ENCODE measurements around the gene ABCF2.

ABCF2 gene

DNA sequence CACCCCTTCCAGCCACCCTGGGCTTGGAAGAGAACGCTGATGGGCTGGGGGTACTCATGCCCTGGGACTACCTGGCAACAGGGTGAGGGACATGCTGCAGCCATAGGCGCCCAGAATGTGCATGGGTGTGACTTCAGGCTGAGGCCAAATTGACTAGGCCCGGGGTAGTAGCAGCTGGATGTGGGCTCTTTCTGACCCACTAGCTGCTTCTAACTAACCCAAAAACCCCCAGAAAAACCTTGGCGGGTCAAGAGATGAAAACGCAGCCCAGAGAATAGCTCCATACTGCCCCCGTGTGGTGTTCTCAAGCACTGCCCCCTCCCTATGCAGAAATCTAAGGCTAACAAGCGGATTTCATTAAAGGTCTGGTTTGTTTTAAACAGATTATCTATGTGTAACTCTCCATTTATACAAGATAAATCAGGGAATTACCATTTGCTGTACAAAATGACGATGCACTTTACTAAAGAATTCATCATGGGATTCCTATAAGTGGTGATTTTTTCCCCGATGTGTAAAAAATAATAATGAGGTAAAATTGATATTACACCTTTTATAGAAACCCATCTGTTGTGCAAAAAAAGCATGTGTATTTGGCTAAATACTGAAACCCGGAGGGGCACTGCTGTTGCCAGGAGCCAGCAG, 17.3 kb upstream of the ABCF2 start:
- Histone ChIP-seq H3K27ac (ENCODE audit: low read depth, low read length) (no peak overlapping the region), H3K23ac (ENCODE audit: low read length) (no peak overlapping the region), H3K4me1 (ENCODE audit: control insufficient read depth, low read depth, low read length) (peaks cover 12% of the 10 kb centered on the region), H3K79me1 (ENCODE audit: low read length) (no peaks in the 10 kb centered on the region), H3K27me3 (ENCODE audit: insufficient read depth, low read length, poor library complexity) (peaks cover 2% of the 10 kb centered on the region), H3K9ac (ENCODE audit: low read length) (no peak overlapping the region), H2AK5ac (ENCODE audit: low read length) (no peak overlapping the region), H3K4ac (ENCODE audit: low read depth, low read length) (no peak overlapping the region), H4K5ac (ENCODE audit: low read length) (no peak overlapping the region), H3K18ac (ENCODE audit: low read length) (no peak overlapping the region), H3K56ac (ENCODE audit: low read length) (no peak overlapping the region), H3K4me2 (ENCODE audit: low read length) (no peak overlapping the region), H2BK15ac (replicated peaks; ENCODE audit: low read depth) (no peak overlapping the region), H3K36me3 (ENCODE audit: control insufficient read depth, insufficient read depth, low read length) (peaks cover 1% of the 10 kb centered on the region), H2BK5ac (ENCODE audit: low read length) (no peak overlapping the region), H3K79me2 (ENCODE audit: control insufficient read depth, insufficient read depth, low read length) (no peaks in the 10 kb centered on the region), H2BK120ac (ENCODE audit: low read depth, low read length) (no peak overlapping the region), H3K4me3 (ENCODE audit: low read length) (no peak overlapping the region), H4K8ac (ENCODE audit: low read depth, low read length) (no peak overlapping the region)
- peak; percentile 60 for DNase-seq
- no CpG with 5 or more reads among the region's 10 CpGs for WGBS (ENCODE audit: extremely low coverage, insufficient coverage, low lambda C conversion rate)

DNA sequence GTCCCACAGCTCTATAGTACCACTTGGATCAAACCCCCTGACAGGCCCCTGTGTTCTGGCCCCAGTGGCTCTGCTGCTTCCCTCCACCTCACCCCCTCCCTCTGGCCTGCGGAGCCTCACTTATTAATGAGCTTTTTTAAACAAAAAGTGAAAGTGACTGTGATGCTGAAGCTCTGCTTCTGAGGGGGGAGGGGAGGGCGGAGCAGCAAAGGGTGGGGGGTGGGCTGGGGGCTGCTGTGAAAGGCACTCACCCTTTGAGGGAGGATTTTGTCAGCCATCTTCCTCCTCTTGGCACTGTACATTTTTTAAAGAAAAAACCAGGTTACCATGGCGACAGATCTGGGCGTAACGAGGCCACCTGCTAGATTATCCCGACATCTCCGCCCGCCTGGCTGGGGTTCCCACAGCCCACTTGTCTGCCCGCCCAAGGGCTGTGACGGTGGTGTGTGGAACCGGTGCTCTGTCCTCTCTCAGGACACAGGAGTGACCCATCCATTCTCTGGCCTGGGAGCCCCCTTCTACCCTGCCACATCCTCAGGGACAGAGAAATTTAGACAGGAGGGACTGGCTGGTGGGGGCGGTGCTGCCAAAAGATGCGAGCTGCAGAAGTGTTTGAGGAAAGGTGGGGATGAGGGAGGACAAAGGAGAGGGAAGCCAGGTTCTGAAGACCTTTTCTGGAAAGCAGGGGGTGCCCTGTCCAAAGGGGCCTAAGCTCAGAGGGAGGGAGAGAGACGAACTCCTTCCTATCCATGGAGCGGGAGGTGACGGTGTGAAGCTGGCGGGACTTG, 16.6 kb upstream of the ABCF2 start:
- Histone ChIP-seq H2BK15ac (replicated peaks; ENCODE audit: low read depth) (no peak overlapping the region), H3K4ac (ENCODE audit: low read depth, low read length) (no peak overlapping the region), H4K8ac (ENCODE audit: low read depth, low read length) (no peak overlapping the region), H3K9ac (ENCODE audit: low read length) (no peak overlapping the region), H2BK5ac (ENCODE audit: low read length) (no peak overlapping the region), H3K23ac (ENCODE audit: low read length) (no peak overlapping the region), H4K5ac (ENCODE audit: low read length) (no peak overlapping the region), H3K27ac (ENCODE audit: low read depth, low read length) (no peak overlapping the region), H2AK5ac (ENCODE audit: low read length) (no peak overlapping the region), H3K4me3 (ENCODE audit: low read length) (no peak overlapping the region), H3K27me3 (ENCODE audit: insufficient read depth, low read length, poor library complexity) (peaks cover 2% of the 10 kb centered on the region), H3K79me1 (ENCODE audit: low read length) (no peaks in the 10 kb centered on the region), H2BK120ac (ENCODE audit: low read depth, low read length) (no peak overlapping the region), H3K4me2 (ENCODE audit: low read length) (no peak overlapping the region), H3K79me2 (ENCODE audit: control insufficient read depth, insufficient read depth, low read length) (no peaks in the 10 kb centered on the region), H3K4me1 (ENCODE audit: control insufficient read depth, low read depth, low read length) (peaks cover 9% of the 10 kb centered on the region), H3K36me3 (ENCODE audit: control insufficient read depth, insufficient read depth, low read length) (peaks cover 1% of the 10 kb centered on the region), H3K18ac (ENCODE audit: low read length) (no peak overlapping the region), H3K56ac (ENCODE audit: low read length) (no peak overlapping the region)
- WGBS (ENCODE audit: extremely low coverage, insufficient coverage, low lambda C conversion rate): no CpG with 5 or more reads among the region's 17 CpGs
- no peak for DNase-seq

DNA sequence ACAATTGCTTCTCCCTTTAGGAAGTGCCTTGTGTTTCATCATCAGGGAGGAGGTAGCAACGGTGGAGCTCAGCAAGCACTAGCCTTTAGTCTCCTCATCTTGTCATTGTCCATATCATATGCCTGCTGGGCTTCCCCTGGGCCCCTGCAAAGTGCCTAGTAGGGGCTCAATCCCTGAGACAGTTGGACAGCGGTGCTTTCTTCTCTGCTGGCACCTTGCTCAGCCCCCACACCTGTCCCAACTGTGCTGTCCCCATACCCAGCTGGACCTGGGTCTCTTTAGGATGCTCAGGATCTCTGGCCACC, 16.0 kb upstream of the ABCF2 start:
- DNase-seq: no peak
- H2BK15ac ChIP-seq (replicated peaks; ENCODE audit: low read depth): no peak overlapping the region
- H2AK5ac ChIP-seq (ENCODE audit: low read length): no peak overlapping the region
- H3K27ac ChIP-seq (ENCODE audit: low read depth, low read length): no peak overlapping the region
- H3K23ac ChIP-seq (ENCODE audit: low read length): no peak overlapping the region
- peaks cover 2% of the 10 kb centered on the region for H3K27me3 ChIP-seq (ENCODE audit: insufficient read depth, low read length, poor library complexity)
- H3K4me2 ChIP-seq (ENCODE audit: low read length): no peak overlapping the region
- H2BK5ac ChIP-seq (ENCODE audit: low read length): no peak overlapping the region
- no peak overlapping the region for H3K9ac ChIP-seq (ENCODE audit: low read length)
- WGBS (ENCODE audit: extremely low coverage, insufficient coverage, low lambda C conversion rate): no CpG with 5 or more reads among the region's 2 CpGs
- H4K8ac ChIP-seq (ENCODE audit: low read depth, low read length): no peak overlapping the region
- H3K79me1 ChIP-seq (ENCODE audit: low read length): no peaks in the 10 kb centered on the region
- H3K56ac ChIP-seq (ENCODE audit: low read length): no peak overlapping the region
- peaks cover 1% of the 10 kb centered on the region for H3K36me3 ChIP-seq (ENCODE audit: control insufficient read depth, insufficient read depth, low read length)
- H3K4me1 ChIP-seq (ENCODE audit: control insufficient read depth, low read depth, low read length): peaks cover 9% of the 10 kb centered on the region
- H2BK120ac ChIP-seq (ENCODE audit: low read depth, low read length): no peak overlapping the region
- no peak overlapping the region for H4K5ac ChIP-seq (ENCODE audit: low read length)
- no peak overlapping the region for H3K4ac ChIP-seq (ENCODE audit: low read depth, low read length)
- H3K4me3 ChIP-seq (ENCODE audit: low read length): no peak overlapping the region
- H3K18ac ChIP-seq (ENCODE audit: low read length): no peak overlapping the region
- no peaks in the 10 kb centered on the region for H3K79me2 ChIP-seq (ENCODE audit: control insufficient read depth, insufficient read depth, low read length)

DNA sequence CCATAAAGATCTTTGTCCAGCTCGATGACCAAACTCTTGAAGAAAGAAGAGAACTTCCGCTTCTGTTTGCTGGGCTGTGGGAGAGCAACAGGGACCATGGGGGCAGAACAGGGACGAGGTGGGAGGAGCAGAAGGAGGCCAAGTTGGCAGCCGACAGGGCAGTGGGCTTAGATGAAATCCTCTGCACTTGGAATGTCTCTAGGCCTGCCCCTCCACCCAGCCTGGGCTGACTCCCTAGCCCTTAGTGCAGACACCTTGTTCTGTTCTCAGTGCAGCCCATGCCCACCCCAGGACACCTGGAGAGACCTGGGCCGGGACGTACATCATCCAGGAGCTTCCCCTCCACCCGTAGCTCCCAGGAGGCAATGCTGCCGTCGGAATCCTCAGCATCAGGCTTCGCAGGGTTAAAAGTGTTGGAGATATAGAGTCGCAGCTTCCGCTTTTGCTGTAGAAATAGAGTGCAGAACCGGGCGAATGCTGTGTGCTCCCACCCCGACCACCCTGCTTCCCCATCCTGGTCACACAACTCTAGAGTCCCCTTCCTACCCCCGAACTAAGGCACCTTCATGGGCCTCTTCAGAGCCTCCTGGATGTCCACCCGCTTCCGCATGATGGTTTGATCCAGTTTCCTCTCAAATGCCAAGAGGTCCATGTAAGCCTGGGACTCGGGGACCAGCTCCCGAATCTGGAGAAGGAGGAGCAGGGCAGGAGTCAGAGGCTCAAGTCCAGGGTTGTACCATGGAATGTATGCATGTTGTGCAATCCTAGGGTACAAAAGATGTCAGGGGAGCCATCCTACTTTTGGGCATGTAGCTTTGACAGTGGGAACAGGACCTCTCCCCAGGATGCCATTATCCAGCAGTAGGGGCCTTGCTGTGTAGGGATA, 15.4 kb upstream of the ABCF2 start:
- no CpG with 5 or more reads among the region's 20 CpGs for WGBS (ENCODE audit: extremely low coverage, insufficient coverage, low lambda C conversion rate)
- H3K36me3 ChIP-seq (ENCODE audit: control insufficient read depth, insufficient read depth, low read length): peaks cover 1% of the 10 kb centered on the region
- no peak overlapping the region for H2BK5ac ChIP-seq (ENCODE audit: low read length)

DNA sequence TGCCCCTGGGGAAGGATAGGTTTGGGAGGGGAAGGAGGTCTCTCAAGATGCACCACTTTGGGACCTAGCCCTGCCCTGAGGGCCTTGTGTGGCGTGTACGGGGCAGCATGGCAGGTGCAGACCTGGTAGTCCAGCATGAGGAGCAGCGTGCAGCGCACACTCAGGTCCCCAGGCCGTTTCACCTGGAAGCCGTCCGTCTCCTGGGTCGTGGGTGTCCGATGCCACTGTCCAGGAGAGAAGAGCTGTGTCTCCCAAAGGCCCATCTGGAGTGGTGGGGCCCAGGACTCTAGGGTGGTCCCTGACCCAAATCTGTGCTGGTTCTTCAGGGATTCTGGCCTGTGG, 14.7 kb upstream of the ABCF2 start:
- H3K4me3 ChIP-seq (ENCODE audit: low read length): no peak overlapping the region
- no peaks in the 10 kb centered on the region for H3K79me1 ChIP-seq (ENCODE audit: low read length)
- no CpG with 5 or more reads among the region's 9 CpGs for WGBS (ENCODE audit: extremely low coverage, insufficient coverage, low lambda C conversion rate)
- H3K4me2 ChIP-seq (ENCODE audit: low read length): no peak overlapping the region
- no peak overlapping the region for H3K56ac ChIP-seq (ENCODE audit: low read length)
- no peak overlapping the region for H3K9ac ChIP-seq (ENCODE audit: low read length)
- H3K18ac ChIP-seq (ENCODE audit: low read length): no peak overlapping the region
- H3K23ac ChIP-seq (ENCODE audit: low read length): no peak overlapping the region
- H3K27me3 ChIP-seq (ENCODE audit: insufficient read depth, low read length, poor library complexity): peaks cover 2% of the 10 kb centered on the region
- H2AK5ac ChIP-seq (ENCODE audit: low read length): no peak overlapping the region
- no peak overlapping the region for H2BK5ac ChIP-seq (ENCODE audit: low read length)
- no peak overlapping the region for H3K27ac ChIP-seq (ENCODE audit: low read depth, low read length)
- H2BK15ac ChIP-seq (replicated peaks; ENCODE audit: low read depth): no peak overlapping the region
- H2BK120ac ChIP-seq (ENCODE audit: low read depth, low read length): no peak overlapping the region
- no peak overlapping the region for H4K5ac ChIP-seq (ENCODE audit: low read length)
- peaks cover 7% of the 10 kb centered on the region for H3K4me1 ChIP-seq (ENCODE audit: control insufficient read depth, low read depth, low read length)
- no peak overlapping the region for H3K4ac ChIP-seq (ENCODE audit: low read depth, low read length)
- H3K79me2 ChIP-seq (ENCODE audit: control insufficient read depth, insufficient read depth, low read length): no peaks in the 10 kb centered on the region
- H4K8ac ChIP-seq (ENCODE audit: low read depth, low read length): no peak overlapping the region
- H3K36me3 ChIP-seq (ENCODE audit: control insufficient read depth, insufficient read depth, low read length): peaks cover 1% of the 10 kb centered on the region
- no peak for DNase-seq

More for the DNA sequence above, 15.4 kb upstream of the ABCF2 start:
- no peak overlapping the region for H3K23ac ChIP-seq (ENCODE audit: low read length)
- H3K18ac ChIP-seq (ENCODE audit: low read length): no peak overlapping the region
- no peak overlapping the region for H2AK5ac ChIP-seq (ENCODE audit: low read length)
- no peak overlapping the region for H3K56ac ChIP-seq (ENCODE audit: low read length)
- no peak overlapping the region for H2BK120ac ChIP-seq (ENCODE audit: low read depth, low read length)
- H4K8ac ChIP-seq (ENCODE audit: low read depth, low read length): no peak overlapping the region
- H3K4me1 ChIP-seq (ENCODE audit: control insufficient read depth, low read depth, low read length): peaks cover 7% of the 10 kb centered on the region
- no peak overlapping the region for H2BK15ac ChIP-seq (replicated peaks; ENCODE audit: low read depth)
- H4K5ac ChIP-seq (ENCODE audit: low read length): no peak overlapping the region
- H3K4me3 ChIP-seq (ENCODE audit: low read length): no peak overlapping the region
- no peak overlapping the region for H3K4me2 ChIP-seq (ENCODE audit: low read length)
- no peaks in the 10 kb centered on the region for H3K79me2 ChIP-seq (ENCODE audit: control insufficient read depth, insufficient read depth, low read length)
- no peaks in the 10 kb centered on the region for H3K79me1 ChIP-seq (ENCODE audit: low read length)
- no peak overlapping the region for H3K27ac ChIP-seq (ENCODE audit: low read depth, low read length)
- no peak overlapping the region for H3K9ac ChIP-seq (ENCODE audit: low read length)
- H3K27me3 ChIP-seq (ENCODE audit: insufficient read depth, low read length, poor library complexity): peaks cover 2% of the 10 kb centered on the region
- no peak overlapping the region for H3K4ac ChIP-seq (ENCODE audit: low read depth, low read length)
- DNase-seq: no peak

Measured in mesendoderm (in vitro differentiated cells).